Endodermal cell (in vitro differentiated cells): ENCODE results near the gene PDCD1. TPM values are rescaled to one million over a fixed set of nuclear protein-coding genes. Genes with fewer than 3 reads are reported as not detected.
"Not testable (repeated sequence)": the region's sequence is repeated elsewhere in the genome, so short reads cannot be mapped to it uniquely, and the experiment has no call there.

Source experiments
- DNase-seq: peaks from one replicate; pipeline ENCODE4 v3.0.0-alpha.2; 2017
- H3K27ac ChIP-seq: 2 replicates; pipeline ENCODE4 v1.5.1; 2013; ENCODE audit warnings: mild to moderate bottlenecking, low read depth, low read length, moderate library complexity
- H3K27me3 ChIP-seq: 2 replicates; pipeline ENCODE4 v1.6.1; 2013; ENCODE audit warnings: mild to moderate bottlenecking, low read length, moderate library complexity; ENCODE audit not compliant: insufficient read depth, control insufficient read depth, poor library complexity, severe bottlenecking
- H3K36me3 ChIP-seq: 2 replicates; pipeline ENCODE4 v1.7.0; 2013; ENCODE audit warnings: mild to moderate bottlenecking, low read length, moderate library complexity; ENCODE audit not compliant: control insufficient read depth, insufficient read depth
- H3K4me1 ChIP-seq: one replicate; pipeline ENCODE4 v1.7.0; 2013; ENCODE audit warnings: low read length; ENCODE audit not compliant: control insufficient read depth, insufficient read depth
- H3K4me3 ChIP-seq: 2 replicates; pipeline ENCODE4 v1.5.1; 2013; ENCODE audit warnings: mild to moderate bottlenecking, low read length, moderate library complexity
- H3K9ac ChIP-seq: 2 replicates; pipeline ENCODE4 v1.6.1; 2013; ENCODE audit warnings: mild to moderate bottlenecking, low read length, moderate library complexity; ENCODE audit not compliant: poor library complexity, severe bottlenecking; ENCODE audit errors: extremely low read depth
- H3K9me3 ChIP-seq: 2 replicates; pipeline ENCODE4 v1.6.1; 2013; ENCODE audit warnings: mild to moderate bottlenecking, low read length, moderate library complexity; ENCODE audit not compliant: control insufficient read depth
- H3K27ac Mint-ChIP-seq: 2 replicates; pipeline ENCODE4 v1.8.0; 2020; ENCODE audit warnings: mixed read lengths
- H3K27me3 Mint-ChIP-seq: 2 replicates; pipeline ENCODE4 v1.8.0; 2021; ENCODE audit warnings: mild to moderate bottlenecking, mixed read lengths; ENCODE audit not compliant: insufficient read depth
- H3K36me3 Mint-ChIP-seq: 2 replicates; pipeline ENCODE4 v1.8.0; 2020; ENCODE audit warnings: low read depth, mixed read lengths
- H3K4me1 Mint-ChIP-seq: 2 replicates; pipeline ENCODE4 v1.8.0; 2020; ENCODE audit warnings: mixed read lengths
- H3K4me3 Mint-ChIP-seq: 2 replicates; pipeline ENCODE4 v1.8.0; 2020; ENCODE audit warnings: mild to moderate bottlenecking, moderate library complexity, mixed read lengths
- H3K9me3 Mint-ChIP-seq: 2 replicates; pipeline ENCODE4 v1.8.0; 2020; ENCODE audit warnings: mild to moderate bottlenecking, mixed read lengths
- WGBS, 2 experiments: methylation state at CpG; one replicate each; pipeline versions ENCODE4 v1.1.5 to v1.1.7; 2013; ENCODE audit warnings: missing lambda C conversion rate in 2 of 2, mixed read lengths in 1 of 2; ENCODE audit not compliant: insufficient coverage in 1 of 2, insufficient read length in 1 of 2; 5-methylcytosine and 5-hydroxymethylcytosine counted together
- total RNA-seq, 2 donors: library from RNA; stranded (reverse); fragmentation: NEBNext Ultra II Directional in 1 of 2; extraction: Animal tissue kit (Norgen Biotek cat#: 25700) in 1 of 2; gene quantifications; 2 replicates in 1 of 2; 3 replicates in 1 of 2; pipeline ENCODE4 v1.2.1, GENCODE V29; 2021
- TF ChIP-seq, protein P1 (sequence below): fragments of 200-600 bp; sonication (generic); conservative IDR thresholded peaks from 2 replicates; pipeline ENCODE4 v1.5.0; 2021; ENCODE audit warnings: antibody characterized with exemption, mild to moderate bottlenecking

The PDCD1 gene
- total RNA-seq, 2 donors from 2014 or later, result 0.20 TPM; not detected in 1

- Histone ChIP-seq H3K9ac (no peak overlapping the region), H3K27ac (no peak overlapping the region), H3K4me1 (peaks cover 10% of the 10 kb centered on the region), H3K9me3 (no peaks in the 10 kb centered on the region), H3K36me3 (no peaks in the 10 kb centered on the region), H3K4me3 (peak overlapping the region; percentile 64), H3K27me3 (peaks cover 23% of the 10 kb centered on the region)
- no peaks in the 10 kb centered on the region for H3K36me3 Mint-ChIP-seq
- peaks cover 8% of the 10 kb centered on the region for H3K27me3 Mint-ChIP-seq
- peak; percentile 60 for DNase-seq
- 16 to 19% methylated on average over 27 to 109 of the region's 109 CpGs for WGBS, 2 experiments
- H3K4me1 Mint-ChIP-seq, result peaks cover 8% of the 10 kb centered on the region
- TF ChIP-seq, protein P1, sequence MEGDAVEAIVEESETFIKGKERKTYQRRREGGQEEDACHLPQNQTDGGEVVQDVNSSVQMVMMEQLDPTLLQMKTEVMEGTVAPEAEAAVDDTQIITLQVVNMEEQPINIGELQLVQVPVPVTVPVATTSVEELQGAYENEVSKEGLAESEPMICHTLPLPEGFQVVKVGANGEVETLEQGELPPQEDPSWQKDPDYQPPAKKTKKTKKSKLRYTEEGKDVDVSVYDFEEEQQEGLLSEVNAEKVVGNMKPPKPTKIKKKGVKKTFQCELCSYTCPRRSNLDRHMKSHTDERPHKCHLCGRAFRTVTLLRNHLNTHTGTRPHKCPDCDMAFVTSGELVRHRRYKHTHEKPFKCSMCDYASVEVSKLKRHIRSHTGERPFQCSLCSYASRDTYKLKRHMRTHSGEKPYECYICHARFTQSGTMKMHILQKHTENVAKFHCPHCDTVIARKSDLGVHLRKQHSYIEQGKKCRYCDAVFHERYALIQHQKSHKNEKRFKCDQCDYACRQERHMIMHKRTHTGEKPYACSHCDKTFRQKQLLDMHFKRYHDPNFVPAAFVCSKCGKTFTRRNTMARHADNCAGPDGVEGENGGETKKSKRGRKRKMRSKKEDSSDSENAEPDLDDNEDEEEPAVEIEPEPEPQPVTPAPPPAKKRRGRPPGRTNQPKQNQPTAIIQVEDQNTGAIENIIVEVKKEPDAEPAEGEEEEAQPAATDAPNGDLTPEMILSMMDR, result no peak
- no peaks in the 10 kb centered on the region for H3K9me3 Mint-ChIP-seq
- peak overlapping the region; percentile 23 for H3K4me3 Mint-ChIP-seq
- no peak overlapping the region for H3K27ac Mint-ChIP-seq
These were observed 55.0 kb downstream of the PDCD1 start for GRCh38 chr2:241803387-241804325.

DNA sequence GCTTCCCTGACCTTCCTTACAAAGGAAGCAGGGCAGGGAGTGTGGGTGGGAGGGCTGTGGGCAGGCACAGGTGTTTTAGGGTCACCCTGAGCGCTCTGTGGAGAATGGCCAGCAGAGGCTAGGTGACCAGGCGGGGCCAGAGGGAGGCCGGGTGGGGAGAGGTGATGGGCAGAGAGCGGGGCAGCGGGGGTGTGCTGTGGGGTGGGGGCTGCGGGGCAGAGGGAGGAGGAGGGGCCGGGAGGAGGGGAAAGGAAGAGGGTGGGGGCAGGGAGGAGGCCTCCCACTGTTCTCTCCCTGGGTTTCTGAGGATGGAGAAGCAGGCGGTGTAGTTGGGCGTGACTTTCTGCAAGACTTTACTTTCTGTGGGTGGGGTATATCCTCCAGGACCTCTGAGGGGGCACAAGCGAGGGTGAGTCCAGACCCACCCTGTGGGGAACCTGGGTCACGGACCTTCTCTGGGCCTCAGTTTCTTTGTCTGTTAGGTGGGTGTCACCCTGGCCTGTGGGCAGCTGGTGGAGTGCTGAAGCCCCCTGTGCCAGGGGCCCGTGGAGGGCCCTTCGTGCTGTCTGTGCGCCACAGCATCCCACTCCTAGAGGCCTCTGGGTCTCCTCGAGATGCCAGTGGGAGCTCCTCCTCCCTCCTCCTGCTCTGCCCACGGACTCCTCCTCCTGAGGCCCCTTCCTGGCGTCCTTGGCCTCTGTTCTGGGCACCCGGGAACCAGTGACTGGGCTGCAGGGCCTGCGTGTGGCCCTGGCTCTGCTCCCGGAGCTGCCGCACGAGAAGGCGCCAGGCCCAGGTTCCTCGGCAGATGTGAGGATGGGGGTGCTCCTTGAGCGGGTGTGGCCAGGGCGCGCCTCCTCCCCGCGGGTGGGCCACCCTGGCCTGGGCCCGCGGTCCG lies 56.0 kb downstream of the PDCD1 start:
- no peak overlapping the region for H3K4me3 Mint-ChIP-seq
- no peaks in the 10 kb centered on the region for H3K36me3 ChIP-seq
- 84 to 87% methylated on average over 10 to 32 of the region's 32 CpGs for WGBS, 2 experiments
- peaks cover 10% of the 10 kb centered on the region for H3K4me1 ChIP-seq
- H3K9ac ChIP-seq, result no peak overlapping the region
- no peaks in the 10 kb centered on the region for H3K9me3 ChIP-seq
- no peak overlapping the region for H3K4me3 ChIP-seq
- peaks cover 23% of the 10 kb centered on the region for H3K27me3 ChIP-seq
- H3K9me3 Mint-ChIP-seq, result no peaks in the 10 kb centered on the region
- no peak overlapping the region for H3K27ac Mint-ChIP-seq
- no peaks in the 10 kb centered on the region for H3K36me3 Mint-ChIP-seq
- H3K27ac ChIP-seq, result no peak overlapping the region
- DNase-seq, result no peak
- peaks cover 8% of the 10 kb centered on the region for H3K27me3 Mint-ChIP-seq
- TF ChIP-seq, protein P1, result no peak
- peaks cover 2% of the 10 kb centered on the region for H3K4me1 Mint-ChIP-seq

DNA sequence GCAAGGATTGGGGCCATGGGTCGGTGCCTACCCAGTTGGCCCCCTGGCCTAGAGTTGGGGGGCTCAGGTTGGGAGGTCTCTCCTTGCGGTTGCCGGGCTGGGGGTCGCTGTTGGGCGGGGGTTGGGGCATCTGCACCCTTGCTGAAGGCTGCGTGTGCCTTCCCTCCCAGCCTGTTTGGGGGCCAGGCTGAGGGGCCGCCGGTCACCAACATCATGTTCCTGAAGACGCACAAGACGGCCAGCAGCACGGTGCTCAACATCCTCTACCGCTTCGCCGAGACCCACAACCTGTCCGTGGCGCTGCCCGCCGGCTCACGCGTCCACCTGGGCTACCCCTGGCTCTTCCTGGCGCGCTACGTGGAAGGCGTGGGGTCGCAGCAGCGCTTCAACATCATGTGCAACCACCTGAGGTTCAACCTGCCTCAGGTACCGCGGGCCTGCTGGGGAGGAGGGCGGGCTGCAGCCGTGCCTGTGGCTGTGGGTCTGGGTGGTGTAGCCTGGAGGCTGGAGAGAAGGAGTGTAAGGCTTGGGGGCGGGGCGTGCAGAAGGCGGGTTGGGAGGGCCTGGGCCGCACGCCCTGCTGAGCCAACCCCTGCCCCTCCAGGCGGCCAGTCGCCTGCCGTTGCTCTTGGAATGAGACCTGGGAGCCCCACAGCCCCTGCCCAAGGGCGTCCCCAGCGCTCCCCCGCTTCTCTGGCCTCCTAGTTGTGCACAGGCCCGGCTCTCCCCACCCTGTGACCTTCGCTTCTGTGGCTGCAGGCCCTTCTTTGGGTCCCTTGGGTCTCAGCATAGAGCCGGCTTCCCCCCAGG lies 56.9 kb downstream of the PDCD1 start:
- peaks cover 2% of the 10 kb centered on the region for H3K4me1 Mint-ChIP-seq
- H3K27ac Mint-ChIP-seq, result no peak overlapping the region
- no peaks in the 10 kb centered on the region for H3K36me3 Mint-ChIP-seq
- H3K9me3 Mint-ChIP-seq, result no peaks in the 10 kb centered on the region
- H3K36me3 ChIP-seq, result no peaks in the 10 kb centered on the region
- no peak overlapping the region for H3K4me3 ChIP-seq
- no peak overlapping the region for H3K4me3 Mint-ChIP-seq
- H3K27me3 ChIP-seq, result peaks cover 23% of the 10 kb centered on the region
- H3K4me1 ChIP-seq, result peaks cover 10% of the 10 kb centered on the region
- no peak overlapping the region for H3K9ac ChIP-seq
- H3K9me3 ChIP-seq, result no peaks in the 10 kb centered on the region
- DNase-seq, result peak; percentile 81
- TF ChIP-seq, protein P1, result no peak
- peaks cover 8% of the 10 kb centered on the region for H3K27me3 Mint-ChIP-seq
- no peak overlapping the region for H3K27ac ChIP-seq
- WGBS, 2 experiments, result 88 to 91% methylated on average over 31 to 44 of the region's 44 CpGs

- H3K36me3 Mint-ChIP-seq, H3K36me3 ChIP-seq, H3K9me3 Mint-ChIP-seq, H3K4me3 Mint-ChIP-seq, H3K9me3 ChIP-seq, H3K27ac Mint-ChIP-seq, H3K4me1 Mint-ChIP-seq, DNase-seq, H3K4me3 ChIP-seq, H3K27me3 Mint-ChIP-seq, H3K4me1 ChIP-seq, H3K27ac ChIP-seq, H3K9ac ChIP-seq: not testable (repeated sequence)
- 90% methylated on average over 34 to 35 of the region's 35 CpGs for WGBS, 2 experiments
- peaks cover 23% of the 10 kb centered on the region for H3K27me3 ChIP-seq
These were observed 58.3 kb downstream of the PDCD1 start for GRCh38 chr2:241800198-241800903.
